Neural progenitor cell (in vitro differentiated cells): ENCODE data around the gene SERPINA6.

ENCODE experiments used
- CTCF ChIP-seq: fragments of 200-600 bp; sonication (generic); IDR thresholded peaks from 2 replicates; pipeline ENCODE4 v1.5.1; 2017; ENCODE audit warnings: antibody characterized with exemption, mild to moderate bottlenecking
- EZH2phosphoT487 ChIP-seq: fragments of 200-600 bp; sonication (generic); IDR thresholded peaks from 2 replicates; pipeline ENCODE4 v1.6.1; 2017; ENCODE audit warnings: antibody characterized with exemption

DNA sequence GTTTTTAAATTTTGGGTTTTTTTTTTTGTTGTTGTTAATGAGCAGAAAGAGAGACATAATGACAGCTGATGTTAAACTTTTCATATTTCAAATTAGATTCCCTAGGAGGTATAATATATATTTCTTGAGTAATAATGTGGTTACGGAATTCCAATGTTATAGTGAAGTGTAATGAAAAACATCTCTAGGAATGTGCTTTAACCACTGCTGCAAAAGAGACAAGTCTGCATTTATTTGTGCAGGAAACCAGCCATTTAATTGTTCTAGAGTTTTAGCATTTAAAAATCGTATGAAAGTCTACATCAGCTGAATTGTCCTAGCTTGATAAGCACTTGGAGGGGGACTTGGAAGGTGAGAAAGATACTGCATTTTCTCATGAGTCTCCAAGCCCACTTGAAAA is 44.4 kb downstream of the SERPINA6 start:
- TF ChIP-seq CTCF (no peak), EZH2phosphoT487 (no peak)
